ENCODE data around the gene STPG2. TPM values are rescaled to one million over a fixed set of nuclear protein-coding genes. Genes with fewer than 3 reads are reported as not detected.

The STPG2 gene
- total RNA-seq, 1 experiment from 2014 or later, result 0.56 TPM

GRCh38 chr4:98006060-98006459, 137.2 kb downstream of the STPG2 start:
- H3K9ac ChIP-seq (ENCODE audit: low read length), result no peak overlapping the region
- no peak overlapping the region for H3K4me2 ChIP-seq (ENCODE audit: low read depth, low read length, poor library complexity, severe bottlenecking)
- no peaks in the 10 kb centered on the region for H3K79me2 ChIP-seq (ENCODE audit: low read length)
- no peaks in the 10 kb centered on the region for H3K4me1 ChIP-seq (ENCODE audit: low read length)
- no peaks in the 10 kb centered on the region for H4K20me1 ChIP-seq (ENCODE audit: insufficient read depth, low read depth, low read length)
- H3K27me3 ChIP-seq (ENCODE audit: low read length), result no peaks in the 10 kb centered on the region
- no peaks in the 10 kb centered on the region for H3K36me3 ChIP-seq (ENCODE audit: insufficient read depth, low read length)
- no peak overlapping the region for H3K27ac ChIP-seq (ENCODE audit: low read length)
- no peak overlapping the region for H2AFZ ChIP-seq (ENCODE audit: low read length)
- H3K4me3 ChIP-seq (ENCODE audit: low read length), result no peak overlapping the region
- DNase-seq, result no peak
- no peaks in the 10 kb centered on the region for H3K9me2 ChIP-seq (replicated peaks; ENCODE audit: insufficient read depth, low read length)
- H3K9me3 ChIP-seq (ENCODE audit: low read length), result peaks cover 4% of the 10 kb centered on the region; the same call in 1 of the 2 replicates

GRCh38 chr4:98000940-98001339, 142.3 kb downstream of the STPG2 start:
- no peak overlapping the region for H2AFZ ChIP-seq (ENCODE audit: low read length)
- no peak overlapping the region for H3K4me3 ChIP-seq (ENCODE audit: low read length)
- no peaks in the 10 kb centered on the region for H3K27me3 ChIP-seq (ENCODE audit: low read length)
- H4K20me1 ChIP-seq (ENCODE audit: insufficient read depth, low read depth, low read length), result no peaks in the 10 kb centered on the region
- H3K27ac ChIP-seq (ENCODE audit: low read length), result no peak overlapping the region
- no peaks in the 10 kb centered on the region for H3K79me2 ChIP-seq (ENCODE audit: low read length)
- no peaks in the 10 kb centered on the region for H3K4me1 ChIP-seq (ENCODE audit: low read length)
- no peaks in the 10 kb centered on the region; the same call in 1 of the 2 replicates for H3K9me3 ChIP-seq (ENCODE audit: low read length)
- no peak overlapping the region for H3K4me2 ChIP-seq (ENCODE audit: low read depth, low read length, poor library complexity, severe bottlenecking)
- H3K9me2 ChIP-seq (replicated peaks; ENCODE audit: insufficient read depth, low read length), result no peaks in the 10 kb centered on the region
- H3K36me3 ChIP-seq (ENCODE audit: insufficient read depth, low read length), result no peaks in the 10 kb centered on the region
- no peak overlapping the region for H3K9ac ChIP-seq (ENCODE audit: low read length)
- no peak for DNase-seq

- Histone ChIP-seq H3K27ac (ENCODE audit: low read length) (no peak overlapping the region), H3K9me2 (replicated peaks; ENCODE audit: insufficient read depth, low read length) (no peaks in the 10 kb centered on the region), H2AFZ (ENCODE audit: low read length) (no peak overlapping the region), H3K4me2 (ENCODE audit: low read depth, low read length, poor library complexity, severe bottlenecking) (no peak overlapping the region), H3K4me3 (ENCODE audit: low read length) (no peak overlapping the region), H3K27me3 (ENCODE audit: low read length) (no peaks in the 10 kb centered on the region), H3K79me2 (ENCODE audit: low read length) (no peaks in the 10 kb centered on the region), H3K9me3 (ENCODE audit: low read length) (peaks cover 4% of the 10 kb centered on the region), H3K9ac (ENCODE audit: low read length) (no peak overlapping the region), H3K36me3 (ENCODE audit: insufficient read depth, low read length) (no peaks in the 10 kb centered on the region), H3K4me1 (ENCODE audit: low read length) (no peaks in the 10 kb centered on the region), H4K20me1 (ENCODE audit: insufficient read depth, low read depth, low read length) (no peaks in the 10 kb centered on the region)
- DNase-seq, result no peak
Measured at GRCh38 chr4:97998203-97998602, 145.1 kb downstream of the STPG2 start.

GRCh38 chr4:97994765-97995465, 148.4 kb downstream of the STPG2 start:
- H3K4me1 ChIP-seq (ENCODE audit: low read length), result no peaks in the 10 kb centered on the region
- H3K27me3 ChIP-seq (ENCODE audit: low read length), result no peaks in the 10 kb centered on the region
- H2AFZ ChIP-seq (ENCODE audit: low read length), result no peak overlapping the region
- H3K36me3 ChIP-seq (ENCODE audit: insufficient read depth, low read length), result no peaks in the 10 kb centered on the region
- H4K20me1 ChIP-seq (ENCODE audit: insufficient read depth, low read depth, low read length), result no peaks in the 10 kb centered on the region
- no peaks in the 10 kb centered on the region for H3K79me2 ChIP-seq (ENCODE audit: low read length)
- DNase-seq, result no peak
- H3K4me2 ChIP-seq (ENCODE audit: low read depth, low read length, poor library complexity, severe bottlenecking), result no peak overlapping the region
- H3K27ac ChIP-seq (ENCODE audit: low read length), result no peak overlapping the region
- H3K9ac ChIP-seq (ENCODE audit: low read length), result no peak overlapping the region
- no peak overlapping the region for H3K4me3 ChIP-seq (ENCODE audit: low read length)
- H3K9me2 ChIP-seq (replicated peaks; ENCODE audit: insufficient read depth, low read length), result no peaks in the 10 kb centered on the region
- peaks cover 4% of the 10 kb centered on the region for H3K9me3 ChIP-seq (ENCODE audit: low read length)

- no peak overlapping the region for H2AFZ ChIP-seq (ENCODE audit: low read length)
- H3K36me3 ChIP-seq (ENCODE audit: insufficient read depth, low read length), result no peaks in the 10 kb centered on the region
- no peaks in the 10 kb centered on the region for H3K4me1 ChIP-seq (ENCODE audit: low read length)
- H3K4me2 ChIP-seq (ENCODE audit: low read depth, low read length, poor library complexity, severe bottlenecking), result no peak overlapping the region
- no peak for DNase-seq
- no peaks in the 10 kb centered on the region for H3K9me2 ChIP-seq (replicated peaks; ENCODE audit: insufficient read depth, low read length)
- no peak overlapping the region for H3K27ac ChIP-seq (ENCODE audit: low read length)
- H3K4me3 ChIP-seq (ENCODE audit: low read length), result no peak overlapping the region
- H3K79me2 ChIP-seq (ENCODE audit: low read length), result no peaks in the 10 kb centered on the region
- no peaks in the 10 kb centered on the region; the same call in none of the 2 replicates for H3K9me3 ChIP-seq (ENCODE audit: low read length)
- H4K20me1 ChIP-seq (ENCODE audit: insufficient read depth, low read depth, low read length), result no peaks in the 10 kb centered on the region
- no peaks in the 10 kb centered on the region for H3K27me3 ChIP-seq (ENCODE audit: low read length)
- H3K9ac ChIP-seq (ENCODE audit: low read length), result no peak overlapping the region
Measured at GRCh38 chr4:97990409-97990808, 152.9 kb downstream of the STPG2 start.

GRCh38 chr4:97987019-97987648, 156.1 kb downstream of the STPG2 start:
- H3K27ac ChIP-seq (ENCODE audit: low read length), result no peak overlapping the region
- DNase-seq, result peak; percentile 71
- no peaks in the 10 kb centered on the region for H3K9me2 ChIP-seq (replicated peaks; ENCODE audit: insufficient read depth, low read length)
- no peak overlapping the region for H3K9ac ChIP-seq (ENCODE audit: low read length)
- no peaks in the 10 kb centered on the region for H3K27me3 ChIP-seq (ENCODE audit: low read length)
- no peak overlapping the region for H3K4me2 ChIP-seq (ENCODE audit: low read depth, low read length, poor library complexity, severe bottlenecking)
- no peaks in the 10 kb centered on the region for H3K9me3 ChIP-seq (ENCODE audit: low read length)
- no peaks in the 10 kb centered on the region for H4K20me1 ChIP-seq (ENCODE audit: insufficient read depth, low read depth, low read length)
- H2AFZ ChIP-seq (ENCODE audit: low read length), result no peak overlapping the region
- H3K79me2 ChIP-seq (ENCODE audit: low read length), result no peaks in the 10 kb centered on the region
- no peaks in the 10 kb centered on the region for H3K4me1 ChIP-seq (ENCODE audit: low read length)
- no peak overlapping the region for H3K4me3 ChIP-seq (ENCODE audit: low read length)
- no peaks in the 10 kb centered on the region for H3K36me3 ChIP-seq (ENCODE audit: insufficient read depth, low read length)

GRCh38 chr4:97984545-97985131, 158.6 kb downstream of the STPG2 start:
- peak; percentile 63 for DNase-seq
- no peaks in the 10 kb centered on the region for H3K9me3 ChIP-seq (ENCODE audit: low read length)
- no peak overlapping the region for H3K9ac ChIP-seq (ENCODE audit: low read length)
- no peaks in the 10 kb centered on the region for H3K4me1 ChIP-seq (ENCODE audit: low read length)
- no peak overlapping the region for H2AFZ ChIP-seq (ENCODE audit: low read length)
- no peaks in the 10 kb centered on the region for H3K27me3 ChIP-seq (ENCODE audit: low read length)
- no peak overlapping the region for H3K27ac ChIP-seq (ENCODE audit: low read length)
- no peaks in the 10 kb centered on the region for H3K36me3 ChIP-seq (ENCODE audit: insufficient read depth, low read length)
- no peak overlapping the region for H3K4me2 ChIP-seq (ENCODE audit: low read depth, low read length, poor library complexity, severe bottlenecking)
- H3K79me2 ChIP-seq (ENCODE audit: low read length), result no peaks in the 10 kb centered on the region
- no peak overlapping the region for H3K4me3 ChIP-seq (ENCODE audit: low read length)
- no peaks in the 10 kb centered on the region for H4K20me1 ChIP-seq (ENCODE audit: insufficient read depth, low read depth, low read length)
- no peaks in the 10 kb centered on the region for H3K9me2 ChIP-seq (replicated peaks; ENCODE audit: insufficient read depth, low read length)

GRCh38 chr4:97978791-97979488, 164.3 kb downstream of the STPG2 start:
- DNase-seq, result no peak
- no peak overlapping the region for H3K4me2 ChIP-seq (ENCODE audit: low read depth, low read length, poor library complexity, severe bottlenecking)
- no peak overlapping the region for H2AFZ ChIP-seq (ENCODE audit: low read length)
- no peaks in the 10 kb centered on the region for H3K4me1 ChIP-seq (ENCODE audit: low read length)
- H3K9me2 ChIP-seq (replicated peaks; ENCODE audit: insufficient read depth, low read length), result no peaks in the 10 kb centered on the region
- H3K27me3 ChIP-seq (ENCODE audit: low read length), result no peaks in the 10 kb centered on the region
- H4K20me1 ChIP-seq (ENCODE audit: insufficient read depth, low read depth, low read length), result no peaks in the 10 kb centered on the region
- no peak overlapping the region for H3K27ac ChIP-seq (ENCODE audit: low read length)
- no peaks in the 10 kb centered on the region for H3K9me3 ChIP-seq (ENCODE audit: low read length)
- H3K9ac ChIP-seq (ENCODE audit: low read length), result no peak overlapping the region
- no peaks in the 10 kb centered on the region for H3K36me3 ChIP-seq (ENCODE audit: insufficient read depth, low read length)
- no peak overlapping the region for H3K4me3 ChIP-seq (ENCODE audit: low read length)
- no peaks in the 10 kb centered on the region for H3K79me2 ChIP-seq (ENCODE audit: low read length)

Measured in Karpas-422 (cell line).